ENCODE data around the gene POLR1C.
"Not testable (repeated sequence)": the region's sequence is repeated elsewhere in the genome, so short reads cannot be mapped to it uniquely, and the experiment has no call there.

Gene POLR1C

GRCh38 chr6:43516697-43517504 is at the start of gene POLR1C, which contains the start of gene YIPF3:
TSS of gene POLR1C (plus strand) at chr6:43517089. CDS start at chr6:43517110, 21 bp downstream.
TSS of gene YIPF3 (minus strand) at chr6:43516926. CDS start at chr6:43516807, 119 bp downstream.
- peak; percentile 98 for DNase-seq (ENCODE audit: low spot score)

- DNase-seq (ENCODE audit: low spot score): not testable (repeated sequence)
Measured at GRCh38 chr6:43467265-43467664, 49.6 kb upstream of the POLR1C start.

GRCh38 chr6:43467752-43468151 is 49.1 kb upstream of the POLR1C start:
- no peak for DNase-seq (ENCODE audit: low spot score)

- no peak for DNase-seq (ENCODE audit: low spot score)
Measured at GRCh38 chr6:43468240-43468639, 48.6 kb upstream of the POLR1C start.

- no peak for DNase-seq (ENCODE audit: low spot score)
Measured at GRCh38 chr6:43468748-43469681, 47.9 kb upstream of the POLR1C start.

GRCh38 chr6:43469947-43470346 is 46.9 kb upstream of the POLR1C start:
- no peak for DNase-seq (ENCODE audit: low spot score)

- no peak for DNase-seq (ENCODE audit: low spot score)
Measured at GRCh38 chr6:43471399-43471798, 45.5 kb upstream of the POLR1C start.

GRCh38 chr6:43472515-43472914 is 44.4 kb upstream of the POLR1C start:
- DNase-seq (ENCODE audit: low spot score): no peak

GRCh38 chr6:43475516-43475915 is 41.4 kb upstream of the POLR1C start:
- DNase-seq (ENCODE audit: low spot score): no peak

GRCh38 chr6:43476746-43477145 is 40.1 kb upstream of the POLR1C start:
- no peak for DNase-seq (ENCODE audit: low spot score)

GRCh38 chr6:43477235-43478007 is 39.5 kb upstream of the POLR1C start, which contains the start of gene TJAP1:
TSS of gene TJAP1 (plus strand) at chr6:43477570. CDS start at chr6:43499002, 21,432 bp downstream.
- DNase-seq (ENCODE audit: low spot score): peak; percentile 93

GRCh38 chr6:43478008-43478372 is 38.9 kb upstream of the POLR1C start:
- DNase-seq (ENCODE audit: low spot score): no peak

- no peak for DNase-seq (ENCODE audit: low spot score)
Measured at GRCh38 chr6:43481075-43481474, 35.8 kb upstream of the POLR1C start.

- DNase-seq (ENCODE audit: low spot score): no peak
Measured at GRCh38 chr6:43481591-43482236, 35.2 kb upstream of the POLR1C start.

GRCh38 chr6:43488667-43489276 is 28.1 kb upstream of the POLR1C start:
- DNase-seq (ENCODE audit: low spot score): no peak

GRCh38 chr6:43489277-43490072 is 27.4 kb upstream of the POLR1C start:
- peak; percentile 99 for DNase-seq (ENCODE audit: low spot score)

- no peak for DNase-seq (ENCODE audit: low spot score)
Measured at GRCh38 chr6:43490523-43490939, 26.4 kb upstream of the POLR1C start.

GRCh38 chr6:43491750-43492661 is 24.9 kb upstream of the POLR1C start:
- DNase-seq (ENCODE audit: low spot score): peak; percentile 95

GRCh38 chr6:43492673-43493072 is 24.2 kb upstream of the POLR1C start:
- DNase-seq (ENCODE audit: low spot score): no peak

Data from Ammon's horn (tissue), 1 donor.